Measurements from ENCODE around the gene CRTAP.
"Not testable (repeated sequence)": the region's sequence is repeated elsewhere in the genome, so short reads cannot be mapped to it uniquely, and the experiment has no call there.

Gene CRTAP

DNA sequence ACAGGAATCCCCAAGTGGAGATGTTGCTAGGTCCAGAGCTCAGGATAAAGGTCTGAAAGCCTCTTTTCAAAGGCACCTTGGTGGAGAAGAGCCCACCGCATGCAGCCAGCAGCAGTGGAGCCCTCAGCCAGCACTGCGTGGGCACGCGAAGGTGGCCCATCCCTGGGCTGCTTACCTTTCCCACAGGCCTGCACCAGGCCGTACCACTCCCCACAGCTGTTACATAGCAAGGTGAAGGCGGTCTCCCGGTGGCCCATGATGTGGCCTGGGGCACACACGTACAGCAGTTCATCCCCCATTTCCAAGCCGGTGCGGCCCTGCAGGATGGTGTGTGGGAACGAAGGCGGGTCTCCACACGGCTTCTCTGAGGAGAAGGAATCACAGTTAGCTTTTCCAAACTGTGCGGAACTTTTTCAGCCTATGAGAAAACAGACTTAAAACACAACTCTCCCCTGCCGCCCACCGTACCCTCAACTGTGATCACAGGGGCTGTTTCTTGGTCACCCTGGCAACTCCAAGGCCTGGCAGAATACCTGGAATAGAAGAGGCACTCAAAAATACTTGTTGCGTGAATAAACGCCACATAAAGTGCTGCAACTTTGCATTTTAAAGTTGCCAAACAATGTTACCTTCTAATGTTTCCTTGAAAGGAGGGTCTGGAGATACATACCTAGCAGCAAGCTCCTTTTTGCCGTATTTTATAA is 61.0 kb downstream of the CRTAP start:
- no peak for DNase-seq (ENCODE audit: low spot score)

DNA sequence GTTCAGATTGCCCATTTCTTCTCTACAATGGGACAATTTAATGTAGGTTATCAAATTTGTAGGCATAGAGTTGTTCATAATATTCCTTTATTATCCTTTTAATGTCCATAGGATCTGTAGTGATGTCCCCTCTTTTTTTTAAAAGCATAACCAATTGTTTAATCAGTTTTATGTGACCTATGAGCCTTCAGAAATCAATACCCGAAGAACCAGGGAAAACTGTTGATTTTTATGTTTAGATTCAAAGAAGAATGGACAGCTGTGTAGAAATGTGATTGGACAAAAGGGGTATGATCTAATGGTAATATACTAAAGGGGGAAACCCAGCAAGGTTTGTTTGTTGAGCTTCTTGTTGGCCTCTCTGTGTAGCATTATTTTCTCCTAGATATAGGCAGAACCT is 65.3 kb downstream of the CRTAP start:
- no peak for DNase-seq (ENCODE audit: low spot score)

DNA sequence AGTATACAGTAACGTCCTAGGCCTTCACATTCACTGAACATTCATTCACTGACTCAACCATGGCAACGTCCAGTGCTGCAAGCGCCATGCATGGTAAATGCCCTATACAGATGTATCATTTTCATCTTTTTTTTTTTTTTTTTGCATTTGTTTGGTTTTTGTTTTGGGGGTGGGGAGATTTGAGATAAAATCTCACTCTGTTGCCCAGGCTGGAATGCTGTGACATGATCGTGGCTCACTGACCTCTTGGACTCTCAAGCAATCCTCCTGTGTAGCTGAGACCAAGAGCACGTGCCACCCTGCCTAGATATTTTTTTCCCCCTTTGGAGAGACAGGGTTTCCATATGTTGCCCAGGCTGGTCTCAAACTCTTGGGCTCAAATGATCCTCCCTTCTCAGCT is 67.4 kb downstream of the CRTAP start:
- no peak for DNase-seq (ENCODE audit: low spot score)

DNA sequence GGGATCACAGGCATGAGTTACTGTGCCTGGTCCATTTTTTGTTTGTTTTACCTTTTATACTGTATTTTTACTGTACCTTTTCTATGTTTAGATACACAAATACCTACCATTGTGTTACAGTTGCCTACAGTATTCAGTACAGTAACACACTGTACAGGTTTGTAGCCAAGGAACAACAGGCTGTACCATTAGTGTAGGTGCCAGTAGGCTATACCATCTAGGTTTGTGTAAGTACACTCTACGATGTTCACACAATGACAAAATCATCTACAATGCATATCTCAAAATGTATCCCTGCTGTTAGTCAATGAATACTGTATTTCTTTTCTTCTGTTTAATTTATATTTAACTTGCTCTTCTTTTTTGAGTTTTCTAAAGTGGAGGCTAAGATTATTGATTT is 67.8 kb downstream of the CRTAP start:
- DNase-seq (ENCODE audit: low spot score) = not testable (repeated sequence)

DNA sequence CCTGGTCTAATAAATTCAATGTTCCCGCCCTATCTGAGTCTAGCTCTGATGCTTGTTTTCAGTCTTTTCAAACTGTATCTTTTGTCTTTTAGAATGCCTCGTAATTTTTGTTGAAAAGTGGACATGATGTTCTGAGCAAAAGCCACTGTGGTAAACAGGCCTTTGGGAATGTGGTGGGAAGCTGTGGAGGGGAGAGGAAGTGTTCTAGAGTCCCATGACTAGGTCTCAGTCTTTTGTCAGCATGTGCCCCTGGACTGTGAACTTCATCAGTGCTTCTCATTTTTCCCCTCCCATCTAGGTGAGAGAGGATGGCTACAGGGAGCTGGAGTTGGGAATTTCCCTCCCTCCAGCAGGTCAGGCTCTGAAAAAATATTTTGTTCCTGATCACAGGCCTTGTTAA is 71.0 kb downstream of the CRTAP start:
- no peak for DNase-seq (ENCODE audit: low spot score)

DNA sequence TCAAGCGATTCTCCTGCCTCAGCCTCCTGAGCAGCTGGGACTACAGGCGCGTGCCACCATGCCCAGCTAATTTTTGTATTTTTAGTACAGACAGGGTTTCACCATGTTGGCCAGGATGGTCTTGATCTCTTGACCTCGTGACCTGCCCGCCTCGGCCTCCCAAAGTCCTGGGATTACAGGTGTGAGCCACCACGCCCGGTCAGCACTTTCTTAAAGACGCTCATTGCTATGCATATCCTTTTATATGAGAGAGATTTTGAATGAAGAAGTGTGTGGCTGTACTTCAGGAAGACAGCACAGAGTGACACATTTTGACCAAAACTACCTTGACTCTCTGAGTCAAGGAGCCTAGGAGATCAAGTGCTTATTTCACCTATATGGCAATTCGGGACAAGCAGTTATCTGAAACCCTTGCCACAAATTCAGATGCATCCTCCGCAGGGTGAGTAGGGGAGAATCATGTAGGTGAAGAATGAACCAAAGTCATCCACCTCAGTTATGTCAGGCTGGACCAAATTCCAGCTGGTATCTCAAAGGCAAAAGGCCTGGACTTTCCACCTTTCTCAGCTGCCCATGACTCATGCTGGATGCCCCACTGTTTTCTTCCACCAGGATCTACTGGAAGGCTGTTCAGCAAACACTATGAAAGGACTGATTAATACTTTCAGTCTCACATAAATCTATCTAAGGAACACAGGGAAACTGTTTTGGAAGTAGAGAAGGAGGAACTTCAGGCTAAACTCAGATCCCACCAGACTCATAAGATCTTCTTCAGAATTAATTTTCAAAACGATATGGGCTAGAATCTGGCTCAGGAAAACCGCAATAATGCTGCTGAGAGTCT is 72.9 kb downstream of the CRTAP start:
- DNase-seq (ENCODE audit: low spot score) = no peak

DNA sequence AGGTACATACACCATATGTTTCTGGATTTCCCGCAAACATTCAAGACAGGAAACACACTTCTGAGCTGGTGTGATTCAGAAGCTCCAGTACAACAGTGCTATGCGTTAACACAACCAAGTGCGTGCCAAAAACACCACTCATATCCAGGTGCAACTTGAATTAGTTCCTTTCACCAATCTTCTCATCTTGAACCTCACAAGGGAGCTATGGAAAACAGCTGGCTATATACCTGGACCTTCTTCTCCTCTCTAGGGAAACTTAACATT is 73.5 kb downstream of the CRTAP start:
- DNase-seq (ENCODE audit: low spot score) = no peak

DNA sequence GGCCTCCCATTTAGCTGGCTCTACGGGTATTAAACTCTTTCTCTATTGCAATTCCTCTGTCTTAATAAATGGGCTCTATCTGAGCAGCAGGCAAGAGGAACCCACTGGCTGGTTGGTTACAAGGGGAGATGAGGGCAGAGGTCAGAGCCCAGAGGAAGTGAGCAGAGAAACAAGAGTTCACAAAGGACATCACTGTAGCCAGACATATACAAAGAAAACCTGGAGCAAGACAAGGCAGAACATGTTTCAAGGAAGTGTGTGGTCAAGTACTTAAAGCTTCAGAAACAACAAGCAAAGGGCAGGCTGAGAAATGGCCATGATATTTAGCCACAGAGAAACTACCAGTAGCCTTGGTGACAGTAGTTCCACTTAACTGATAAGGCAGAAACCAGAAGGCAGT is 80.5 kb downstream of the CRTAP start:
- no peak for DNase-seq (ENCODE audit: low spot score)

DNA sequence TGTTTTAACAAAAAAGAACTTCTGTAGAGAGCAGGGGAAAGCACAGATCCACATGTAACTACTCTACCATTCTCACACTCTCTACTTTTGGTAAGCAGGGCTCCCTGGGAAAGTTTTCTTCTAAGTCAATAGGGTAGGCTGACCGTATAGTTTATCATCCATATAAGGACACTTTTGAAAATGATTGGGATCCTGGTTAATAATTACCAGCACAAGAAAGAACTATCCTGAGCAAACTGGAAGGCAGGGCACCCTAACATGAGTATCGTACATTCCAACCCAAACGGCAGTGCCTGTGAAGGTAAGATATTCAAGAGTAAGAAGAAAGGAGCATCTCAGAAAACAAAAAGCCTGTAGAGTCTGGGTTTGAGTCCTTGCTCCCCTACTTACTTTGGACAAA is 82.7 kb downstream of the CRTAP start:
- no peak for DNase-seq (ENCODE audit: low spot score)

All from NAMALWA (cell line).